ENCODE data around the gene OTOS. TPM values are rescaled to one million over a fixed set of nuclear protein-coding genes. Genes with fewer than 3 reads are reported as not detected.

Gene OTOS
- total and polyA plus RNA-seq, 2 of the 13 experiments (the other 11 are each of a cell fraction or from before 2014, with no cell fraction given), result not detected

- no peak overlapping the region for H2AFZ ChIP-seq (ENCODE audit: low read length)
- ChIA-PET POLR2A (no interaction called here), CTCF (ENCODE audit: low intra/inter-chr PET ratio, low total read pairs) (no interaction called here)
- FAIRE-seq (no peak), ATAC-seq (no peak), DNase-seq (ENCODE audit: low spot score) (no peak)
- H3K9me3 ChIP-seq (ENCODE audit: low read length), result no peaks in the 10 kb centered on the region
- no peak overlapping the region for H3K27ac ChIP-seq (ENCODE audit: extremely low read length, insufficient read depth, low read length)
- in situ Hi-C loops (cut with HindIII; ENCODE audit: extremely low pct_ligation_motif_present, low pct_unique_long_range_greater_than_20kb), result no loop called here
- no peak overlapping the region for H3K4me2 ChIP-seq (ENCODE audit: low read depth, low read length)
- H3K4me3 ChIP-seq (replicated peaks in 1 of 3; ENCODE audit: insufficient read depth in 1 of 3, low read depth in 2 of 3, low read length in 3 of 3), result no peak overlapping the region
- no peaks in the 10 kb centered on the region for H4K20me1 ChIP-seq (ENCODE audit: insufficient read depth, low read length)
- intact Hi-C loops (cut with micrococcal nuclease; ENCODE audit: unreplicated experiment), result no loop called here
- WGBS (ENCODE audit: low lambda C conversion rate), result 91% methylated on average over 14 of the region's 14 CpGs
- H3K4me1 ChIP-seq (ENCODE audit: insufficient read depth, low read length), result no peaks in the 10 kb centered on the region
- no peak overlapping the region for H3K9ac ChIP-seq (ENCODE audit: insufficient read depth, low read depth, low read length)
- H3K79me2 ChIP-seq (ENCODE audit: insufficient read depth, low read length), result no peaks in the 10 kb centered on the region
- H3K36me3 ChIP-seq (replicated peaks in 1 of 2; ENCODE audit: control insufficient read depth in 1 of 2, insufficient read depth in 2 of 2, low read length in 2 of 2), result peaks cover 17 to 33% of the 10 kb centered on the region in 2 experiments
- no TSS peak for BruUV-seq (replicated peaks)
- H3K27me3 ChIP-seq (ENCODE audit: control insufficient read depth in 1 of 2, insufficient read depth in 2 of 2, low read length in 2 of 2), result peaks cover 1 to 6% of the 10 kb centered on the region in 2 experiments; a peak in 2 of 5 replicates
- TF ChIP-seq KLF9 (CRISPR knock-in tag; IDR thresholded peaks at IDR 0.05; ENCODE audit: low read depth) (no peak), SRSF1 (optimal IDR thresholded peaks at IDR 0.05; ENCODE audit: low read depth, low read length) (no peak), MYNN (CRISPR knock-in tag; IDR thresholded peaks at IDR 0.05; ENCODE audit: low read depth) (no peak), PHB2 (IDR thresholded peaks at IDR 0.05; ENCODE audit: partially characterized antibody) (no peak), ZNF10 (CRISPR knock-in tag; IDR thresholded peaks at IDR 0.05; ENCODE audit: borderline replicate concordance, low read depth) (no peak), ZMAT3 (CRISPR knock-in tag; conservative IDR thresholded peaks at IDR 0.05) (no peak), ARID2 (CRISPR knock-in tag; IDR thresholded peaks at IDR 0.05; ENCODE audit: borderline replicate concordance) (no peak), ZNF441 (CRISPR knock-in tag; IDR thresholded peaks at IDR 0.05; ENCODE audit: borderline replicate concordance) (no peak), KDM4B (CRISPR knock-in tag; IDR thresholded peaks at IDR 0.05) (no peak), ZSCAN25 (CRISPR knock-in tag; IDR thresholded peaks at IDR 0.05) (no peak), JUND (CRISPR knock-in tag; IDR thresholded peaks at IDR 0.05) (no peak), SATB2 (CRISPR knock-in tag; IDR thresholded peaks at IDR 0.05) (no peak), ZNF816 (CRISPR knock-in tag; IDR thresholded peaks at IDR 0.05; ENCODE audit: borderline replicate concordance) (no peak), EHMT2 (IDR thresholded peaks at IDR 0.05; ENCODE audit: borderline replicate concordance, low read depth, low read length) (no peak), ZMYM4 (CRISPR knock-in tag; IDR thresholded peaks at IDR 0.05) (no peak), JUNB (CRISPR knock-in tag; IDR thresholded peaks at IDR 0.05; ENCODE audit: borderline replicate concordance) (no peak), PBX3 (CRISPR knock-in tag; IDR thresholded peaks at IDR 0.05; ENCODE audit: borderline replicate concordance) (no peak), HNRNPK (IDR thresholded peaks at IDR 0.05; ENCODE audit: low read depth, low read length, poor library complexity, severe bottlenecking) (no peak), ZNF430 (CRISPR knock-in tag; IDR thresholded peaks at IDR 0.05) (no peak)
- TF ChIP-seq, protein P1, sequence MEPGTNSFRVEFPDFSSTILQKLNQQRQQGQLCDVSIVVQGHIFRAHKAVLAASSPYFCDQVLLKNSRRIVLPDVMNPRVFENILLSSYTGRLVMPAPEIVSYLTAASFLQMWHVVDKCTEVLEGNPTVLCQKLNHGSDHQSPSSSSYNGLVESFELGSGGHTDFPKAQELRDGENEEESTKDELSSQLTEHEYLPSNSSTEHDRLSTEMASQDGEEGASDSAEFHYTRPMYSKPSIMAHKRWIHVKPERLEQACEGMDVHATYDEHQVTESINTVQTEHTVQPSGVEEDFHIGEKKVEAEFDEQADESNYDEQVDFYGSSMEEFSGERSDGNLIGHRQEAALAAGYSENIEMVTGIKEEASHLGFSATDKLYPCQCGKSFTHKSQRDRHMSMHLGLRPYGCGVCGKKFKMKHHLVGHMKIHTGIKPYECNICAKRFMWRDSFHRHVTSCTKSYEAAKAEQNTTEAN (CRISPR knock-in tag; conservative IDR thresholded peaks at IDR 0.05), result no peak
Observed at GRCh38 chr2:240125742-240126141, 14.7 kb downstream of the OTOS start.
